DLD1 (cell line): ENCODE results near the gene RNF115.
"Not testable (repeated sequence)": the region's sequence is repeated elsewhere in the genome, so short reads cannot be mapped to it uniquely, and the experiment has no call there.

Source experiments
- in situ Hi-C: cut with HindIII; loops from 2 replicates; pipeline ENCODE4 v1.10.0; 2017; ENCODE audit warnings: low sequenced_read_pairs

Gene RNF115

GRCh38 chr1:145747398-145748247, 76.3 kb downstream of the RNF115 start:
- in situ Hi-C loops: no loop called here

GRCh38 chr1:145740269-145740668, 83.6 kb downstream of the RNF115 start:
- in situ Hi-C loops: no loop called here

- in situ Hi-C loops: no loop called here
Observed at GRCh38 chr1:145736191-145736590, 87.7 kb downstream of the RNF115 start.

- in situ Hi-C loops: no loop called here
Observed at GRCh38 chr1:145730900-145731299, 93.0 kb downstream of the RNF115 start.

GRCh38 chr1:145730467-145730866, 93.4 kb downstream of the RNF115 start:
- in situ Hi-C loops: no loop called here

GRCh38 chr1:145729666-145730436, 94.0 kb downstream of the RNF115 start:
- in situ Hi-C loops: no loop called here

- in situ Hi-C loops: no loop called here
Observed at GRCh38 chr1:145729196-145729595, 94.7 kb downstream of the RNF115 start.

GRCh38 chr1:145726193-145726592, 97.7 kb downstream of the RNF115 start:
- in situ Hi-C loops: not testable (repeated sequence)

- in situ Hi-C loops: no loop called here
Observed at GRCh38 chr1:145720878-145721671, 102.8 kb downstream of the RNF115 start.

GRCh38 chr1:145720556-145720877, 103.4 kb downstream of the RNF115 start:
- in situ Hi-C loops: no loop called here

- in situ Hi-C loops: no loop called here
Observed at GRCh38 chr1:145719230-145720079, 104.4 kb downstream of the RNF115 start, which contains the start of gene CD160. TSS of gene CD160 (plus strand) at chr1:145719499. CDS start at chr1:145728328, 8,829 bp downstream.

GRCh38 chr1:145718465-145718864, 105.4 kb downstream of the RNF115 start:
- in situ Hi-C loops: not testable (repeated sequence)

GRCh38 chr1:145717833-145718232, 106.1 kb downstream of the RNF115 start:
- in situ Hi-C loops: no loop called here

GRCh38 chr1:145716641-145717345, 107.1 kb downstream of the RNF115 start:
- in situ Hi-C loops: no loop called here

GRCh38 chr1:145714524-145715111, 109.3 kb downstream of the RNF115 start:
- in situ Hi-C loops: no loop called here

- in situ Hi-C loops: no loop called here
Observed at GRCh38 chr1:145711213-145711651, 112.7 kb downstream of the RNF115 start.

GRCh38 chr1:145710291-145711027, 113.4 kb downstream of the RNF115 start:
- in situ Hi-C loops: no loop called here

GRCh38 chr1:145708063-145708462, 115.8 kb downstream of the RNF115 start:
- in situ Hi-C loops: no loop called here
